HG03520 (cell line): Measurements from ENCODE around the gene PIWIL4.

Experiments used
- ATAC-seq: cut with Tn5 transposase; IDR thresholded peaks from one replicate; pipeline ENCODE4 v1.9.1; 2021; ENCODE audit warnings: mild to moderate bottlenecking, moderate library complexity; ENCODE audit not compliant: unreplicated experiment

PIWIL4 gene

GRCh38 chr11:94567181-94567670 is at the start of gene PIWIL4:
TSS of gene PIWIL4 (plus strand) at chr11:94567368. CDS start at chr11:94567519, 151 bp downstream.
- no peak for ATAC-seq

GRCh38 chr11:94518300-94518699 is 48.9 kb upstream of the PIWIL4 start:
- ATAC-seq = no peak

GRCh38 chr11:94519478-94520084 is 47.6 kb upstream of the PIWIL4 start:
- ATAC-seq = no peak

GRCh38 chr11:94521684-94522083 is 45.5 kb upstream of the PIWIL4 start:
- peak; percentile 78 for ATAC-seq

GRCh38 chr11:94524341-94524740 is 42.8 kb upstream of the PIWIL4 start:
- ATAC-seq = no peak

- ATAC-seq = no peak
These were observed 41.4 kb upstream of the PIWIL4 start for GRCh38 chr11:94525546-94526324.

- no peak for ATAC-seq
These were observed 40.3 kb upstream of the PIWIL4 start for GRCh38 chr11:94526645-94527438.

- ATAC-seq = no peak
These were observed 38.6 kb upstream of the PIWIL4 start for GRCh38 chr11:94528551-94528950.

- ATAC-seq = no peak
These were observed 35.0 kb upstream of the PIWIL4 start for GRCh38 chr11:94532211-94532610.

- no peak for ATAC-seq
These were observed 34.0 kb upstream of the PIWIL4 start for GRCh38 chr11:94533206-94533605.

GRCh38 chr11:94533696-94534630 is 33.2 kb upstream of the PIWIL4 start:
- ATAC-seq = no peak

- no peak for ATAC-seq
These were observed 30.8 kb upstream of the PIWIL4 start for GRCh38 chr11:94536386-94536785.

GRCh38 chr11:94537031-94537600 is 30.1 kb upstream of the PIWIL4 start:
- ATAC-seq = no peak

GRCh38 chr11:94539420-94539819 is 27.7 kb upstream of the PIWIL4 start:
- ATAC-seq = no peak

GRCh38 chr11:94543695-94544645 is 23.2 kb upstream of the PIWIL4 start, which contains the start of gene FUT4:
TSS of gene FUT4 (plus strand) at chr11:94543921. CDS start at chr11:94544134, 213 bp downstream.
- peak; percentile 80 for ATAC-seq

- ATAC-seq = no peak
These were observed 22.4 kb upstream of the PIWIL4 start for GRCh38 chr11:94544646-94545263.

- ATAC-seq = no peak
These were observed 21.7 kb upstream of the PIWIL4 start for GRCh38 chr11:94545264-94546161.

- no peak for ATAC-seq
These were observed 21.1 kb upstream of the PIWIL4 start for GRCh38 chr11:94546162-94546470.
